Endothelial cell of umbilical vein (primary cell): ENCODE results near the gene CD68.

Source experiments
- EZH2 ChIP-seq: IDR thresholded peaks from 2 replicates; pipeline ENCODE4 v1.6.1; 2012; ENCODE audit warnings: borderline replicate concordance, low read depth, mild to moderate bottlenecking, moderate library complexity, low read length, inconsistent platforms; ENCODE audit not compliant: severe bottlenecking
- JUN ChIP-seq: IDR thresholded peaks from 2 replicates; pipeline ENCODE4 v1.6.1; 2011; ENCODE audit warnings: borderline replicate concordance, low read depth; ENCODE audit not compliant: insufficient read length, insufficient read depth
- POLR2A ChIP-seq: IDR thresholded peaks from 2 replicates; pipeline ENCODE4 v1.6.1; 2012; ENCODE audit warnings: low read depth, mild to moderate bottlenecking, control low read depth, low read length
- POLR2AphosphoS5 ChIP-seq: IDR thresholded peaks from 2 replicates; pipeline ENCODE4 v1.6.1; 2012; ENCODE audit warnings: low read depth, mild to moderate bottlenecking, control low read depth, low read length, moderate library complexity; ENCODE audit not compliant: insufficient read depth
- TF ChIP-seq, protein P1 (sequence below), 2 donors: IDR thresholded peaks; 1 replicate in 1 of 2; 2 replicates in 1 of 2; pipeline ENCODE4 v1.5.1; 2011; ENCODE audit warnings: low read length in 2 of 2, mild to moderate bottlenecking in 2 of 2, moderate library complexity in 2 of 2, control low read depth in 1 of 2, inconsistent platforms in 1 of 2, low read depth in 1 of 2; ENCODE audit not compliant: insufficient read depth in 1 of 2; ENCODE audit errors: extremely low read depth in 1 of 2

DNA sequence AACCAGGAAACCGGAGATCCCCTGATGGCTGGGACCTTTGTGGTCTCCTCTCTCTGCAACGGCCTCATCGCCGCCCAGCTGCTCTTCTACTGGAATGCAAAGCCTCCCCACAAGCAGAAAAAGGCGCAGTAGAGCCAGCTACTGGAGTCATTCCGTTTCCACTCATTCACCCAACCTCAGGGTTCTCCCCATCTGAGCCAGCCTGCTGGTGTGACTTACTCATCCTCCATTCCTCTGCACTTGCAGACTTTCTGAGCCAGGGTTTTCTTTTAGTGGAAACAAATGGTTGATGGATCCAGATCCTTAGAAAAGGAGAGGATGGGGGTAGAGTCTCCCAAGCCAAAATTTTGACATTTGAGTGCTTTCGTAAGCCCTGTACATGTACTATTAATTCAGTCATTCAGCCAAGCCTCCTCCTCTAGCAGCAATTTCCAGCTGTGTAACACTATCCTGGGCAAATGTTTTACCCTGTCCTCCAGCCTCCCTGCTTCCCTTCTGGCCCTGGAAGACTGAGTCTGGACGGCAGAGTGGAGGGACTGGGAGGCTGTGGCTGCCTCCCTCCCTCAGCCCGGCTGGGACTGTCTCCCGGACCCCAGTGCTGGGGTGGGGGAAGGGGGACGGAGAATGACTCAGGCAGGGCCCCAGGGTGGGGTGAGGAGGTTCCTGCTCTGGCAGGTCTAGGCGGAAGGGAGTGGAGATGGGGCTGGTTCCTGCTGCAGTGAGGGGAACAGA lies 8.1 kb downstream of the CD68 start:
- TF ChIP-seq EZH2 = no peak
- TF ChIP-seq POLR2A = no peak
- TF ChIP-seq JUN = no peak
- TF ChIP-seq, protein P1, sequence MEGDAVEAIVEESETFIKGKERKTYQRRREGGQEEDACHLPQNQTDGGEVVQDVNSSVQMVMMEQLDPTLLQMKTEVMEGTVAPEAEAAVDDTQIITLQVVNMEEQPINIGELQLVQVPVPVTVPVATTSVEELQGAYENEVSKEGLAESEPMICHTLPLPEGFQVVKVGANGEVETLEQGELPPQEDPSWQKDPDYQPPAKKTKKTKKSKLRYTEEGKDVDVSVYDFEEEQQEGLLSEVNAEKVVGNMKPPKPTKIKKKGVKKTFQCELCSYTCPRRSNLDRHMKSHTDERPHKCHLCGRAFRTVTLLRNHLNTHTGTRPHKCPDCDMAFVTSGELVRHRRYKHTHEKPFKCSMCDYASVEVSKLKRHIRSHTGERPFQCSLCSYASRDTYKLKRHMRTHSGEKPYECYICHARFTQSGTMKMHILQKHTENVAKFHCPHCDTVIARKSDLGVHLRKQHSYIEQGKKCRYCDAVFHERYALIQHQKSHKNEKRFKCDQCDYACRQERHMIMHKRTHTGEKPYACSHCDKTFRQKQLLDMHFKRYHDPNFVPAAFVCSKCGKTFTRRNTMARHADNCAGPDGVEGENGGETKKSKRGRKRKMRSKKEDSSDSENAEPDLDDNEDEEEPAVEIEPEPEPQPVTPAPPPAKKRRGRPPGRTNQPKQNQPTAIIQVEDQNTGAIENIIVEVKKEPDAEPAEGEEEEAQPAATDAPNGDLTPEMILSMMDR (IDR thresholded peaks at IDR 0.05; ENCODE audit: extremely low read depth in 1 of 2, insufficient read depth in 1 of 2, low read depth in 1 of 2, low read length in 2 of 2) = no peak
- TF ChIP-seq POLR2AphosphoS5 = no peak
